Common myeloid progenitor, CD34-positive (primary cell): ENCODE results near the gene CCL13.

Experiments
- CTCF ChIA-PET: fragments of 350-600 bp; sonication (Branson Sonifier 250); formaldehyde crosslinking; loops from one replicate; lab custom pipeline; 2021; ENCODE audit warnings: antibody characterized with exemption; lab: Charles Lee
- POLR2A ChIA-PET: fragments of 350-600 bp; sonication (Branson Sonifier 250); formaldehyde crosslinking; loops from one replicate; lab custom pipeline; 2021; ENCODE audit warnings: antibody characterized with exemption; lab: Charles Lee
- DNase-seq, 3 donors: peaks; one replicate each; pipeline versions ENCODE4 v3.0.0 to v3.0.0-alpha.2; 2013
- H3K27ac ChIP-seq, 2 experiments: 1 replicate in 1 of 2; 2 replicates in 1 of 2; pipeline ENCODE4 v1.7.0; 2013; ENCODE audit warnings: inconsistent platforms in 2 of 2, low read length in 2 of 2, mild to moderate bottlenecking in 2 of 2, low read depth in 1 of 2, moderate library complexity in 1 of 2; ENCODE audit not compliant: severe bottlenecking in 2 of 2, insufficient read depth in 1 of 2, poor library complexity in 1 of 2
- H3K27me3 ChIP-seq, 5 experiments: replicated peaks in 2 of 5; 1 replicate in 3 of 5; 2 replicates in 2 of 5; pipeline versions ENCODE4 v1.6.1 to v1.7.0; 2013; ENCODE audit warnings: low read length in 4 of 5, mild to moderate bottlenecking in 2 of 5, moderate library complexity in 2 of 5, inconsistent platforms in 1 of 5; ENCODE audit not compliant: insufficient read depth in 5 of 5, control insufficient read depth in 4 of 5
- H3K36me3 ChIP-seq, 4 experiments: 1 replicate in 2 of 4; 2 replicates in 2 of 4; pipeline versions ENCODE4 v1.6.1 to v1.7.0; 2013; ENCODE audit warnings: low read length in 3 of 4, control low read depth in 1 of 4, mild to moderate bottlenecking in 1 of 4; ENCODE audit not compliant: control insufficient read depth in 4 of 4, insufficient read depth in 4 of 4
- H3K4me1 ChIP-seq, 4 experiments: 1 replicate in 3 of 4; 2 replicates in 1 of 4; pipeline versions ENCODE4 v1.6.1 to v1.7.1; 2013; ENCODE audit warnings: low read length in 3 of 4, mild to moderate bottlenecking in 3 of 4, control low read depth in 1 of 4, inconsistent platforms in 1 of 4, moderate library complexity in 1 of 4; ENCODE audit not compliant: control insufficient read depth in 4 of 4, insufficient read depth in 4 of 4; ENCODE audit errors: control extremely low read depth in 1 of 4
- H3K4me3 ChIP-seq, 7 experiments: 1 replicate in 4 of 7; 2 replicates in 3 of 7; pipeline versions ENCODE4 v1.5.1 to v1.7.0; 2013; ENCODE audit warnings: mild to moderate bottlenecking in 7 of 7, low read length in 6 of 7, moderate library complexity in 6 of 7, inconsistent platforms in 2 of 7, low read depth in 2 of 7, control low read depth in 1 of 7; ENCODE audit not compliant: insufficient read depth in 4 of 7, control insufficient read depth in 1 of 7; ENCODE audit errors: extremely low read depth in 1 of 7
- H3K9me3 ChIP-seq, 5 experiments: 1 replicate in 4 of 5; 2 replicates in 1 of 5; pipeline versions ENCODE4 v1.6.1 to v1.7.1; 2013; ENCODE audit warnings: low read length in 4 of 5, mild to moderate bottlenecking in 2 of 5, inconsistent platforms in 1 of 5, low read depth in 1 of 5, moderate library complexity in 1 of 5; ENCODE audit not compliant: control insufficient read depth in 4 of 5, insufficient read depth in 2 of 5; ENCODE audit errors: control extremely low read depth in 1 of 5
- WGBS: methylation state at CpG from one replicate; pipeline ENCODE4 v1.1.5; 2013; ENCODE audit not compliant: insufficient coverage; 5-methylcytosine and 5-hydroxymethylcytosine counted together

The CCL13 gene

DNA sequence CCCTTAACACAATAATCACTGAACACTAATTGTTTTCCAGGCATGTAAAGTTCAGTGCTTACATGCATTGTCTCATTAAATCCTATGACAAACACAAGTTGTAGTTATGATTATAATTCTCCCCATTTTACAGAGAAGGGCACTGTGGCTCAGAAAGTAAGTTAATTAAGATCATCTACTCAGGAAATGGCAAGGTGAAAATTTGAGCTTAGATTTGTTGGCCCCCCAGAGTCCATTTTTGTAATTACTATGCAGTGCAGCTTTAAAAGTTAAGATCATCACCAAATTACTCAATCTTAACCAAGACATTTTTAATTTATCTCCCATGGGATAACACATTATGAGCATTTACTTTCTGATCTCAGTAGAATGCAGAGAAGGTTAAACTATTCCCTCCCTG is 41.0 kb downstream of the CCL13 start:
- Histone ChIP-seq H3K27me3 (peaks cover 0 to 3% (median 0%) of the 10 kb centered on the region in 5 experiments), H3K4me3 (no peak overlapping the region), H3K27ac (no peak overlapping the region), H3K4me1 (peaks cover 8 to 26% (median 12%) of the 10 kb centered on the region in 4 experiments), H3K9me3 (no peaks in the 10 kb centered on the region), H3K36me3 (no peaks in the 10 kb centered on the region)
- no peak for DNase-seq
- POLR2A ChIA-PET: interaction anchor here (1.7 kb wide), 1 partner anchor 10 kb away, joined by 4 read pairs; no protein-coding TSS in a partner anchor
- CTCF ChIA-PET: interaction anchor here (1.2 to 5.4 kb wide), 6 partner anchors 9 to 34 kb away, joined by 3 to 40 read pairs (median 4); partner anchors contain the start of gene CCL1

GRCh38 chr17:34398990-34399389 is 42.7 kb downstream of the CCL13 start:
- 7% methylated on average over 2 of the region's 2 CpGs for WGBS
- Histone ChIP-seq H3K27me3 (peaks cover 0 to 3% (median 0%) of the 10 kb centered on the region in 5 experiments), H3K4me3 (no peak overlapping the region), H3K4me1 (peaks cover 8 to 26% (median 12%) of the 10 kb centered on the region in 4 experiments), H3K9me3 (no peaks in the 10 kb centered on the region), H3K27ac (no peak overlapping the region), H3K36me3 (no peaks in the 10 kb centered on the region)
- CTCF ChIA-PET: interaction anchor here (0.9 to 5.4 kb wide), 9 partner anchors 8 to 228 kb away, joined by 3 to 40 read pairs (median 5); no protein-coding TSS in a partner anchor
- DNase-seq: peak in 2 of 3 donors; percentile 78 to 84
- POLR2A ChIA-PET: interaction anchor here (1.7 kb wide), 1 partner anchor 11 kb away, joined by 4 read pairs; no protein-coding TSS in a partner anchor

- H3K36me3 ChIP-seq: no peaks in the 10 kb centered on the region
- peaks cover 0 to 3% (median 0%) of the 10 kb centered on the region in 5 experiments for H3K27me3 ChIP-seq
- H3K27ac ChIP-seq: no peak overlapping the region
- POLR2A ChIA-PET: no interaction called here
- H3K9me3 ChIP-seq: no peaks in the 10 kb centered on the region
- no peak overlapping the region for H3K4me3 ChIP-seq
- CTCF ChIA-PET: interaction anchor here (0.7 to 5.4 kb wide), 14 partner anchors 9 to 228 kb away, joined by 3 to 40 read pairs (median 3); no protein-coding TSS in a partner anchor
- no CpG with 5 or more reads among the region's 1 CpG for WGBS
- DNase-seq: no peak
- H3K4me1 ChIP-seq: peaks cover 8 to 26% (median 12%) of the 10 kb centered on the region in 4 experiments
These were observed 43.4 kb downstream of the CCL13 start for GRCh38 chr17:34399725-34400124.

DNA sequence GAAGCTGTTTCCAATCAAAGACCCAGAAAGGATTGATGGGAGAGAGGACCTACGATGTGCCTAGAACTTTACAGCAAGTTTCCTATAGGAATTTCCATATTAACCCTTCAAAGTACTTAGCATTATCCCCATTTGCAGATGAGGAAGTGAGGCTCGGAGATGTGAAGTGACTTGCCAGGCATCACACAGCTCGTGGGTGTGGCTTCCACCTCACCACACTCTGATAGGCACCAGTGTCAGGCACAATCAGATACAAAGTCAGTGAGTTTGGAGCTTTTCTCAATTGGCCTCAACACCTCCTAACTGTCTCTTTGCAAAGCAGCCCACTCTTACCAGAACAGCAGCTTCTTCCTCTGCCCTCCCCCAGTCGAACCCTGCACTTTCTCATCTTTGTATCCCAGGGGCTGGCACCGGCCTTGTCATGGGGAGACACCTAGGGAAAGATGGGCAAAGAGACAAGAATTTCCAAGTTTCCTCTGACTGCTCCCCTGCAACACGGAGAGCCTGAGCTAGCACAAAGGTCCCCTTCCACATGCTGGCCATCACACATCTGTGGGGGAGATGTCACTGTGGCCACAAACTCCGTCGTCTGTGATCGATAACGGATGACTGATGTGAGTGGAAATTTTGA is 44.1 kb downstream of the CCL13 start:
- POLR2A ChIA-PET: no interaction called here
- H3K9me3 ChIP-seq: no peaks in the 10 kb centered on the region
- CTCF ChIA-PET: interaction anchor here (0.7 to 5.4 kb wide), 10 partner anchors 9 to 142 kb away, joined by 3 to 40 read pairs (median 4); no protein-coding TSS in a partner anchor
- H3K27ac ChIP-seq: no peak overlapping the region
- no peak for DNase-seq
- peaks cover 0 to 3% (median 0%) of the 10 kb centered on the region in 5 experiments for H3K27me3 ChIP-seq
- 84% methylated on average over 7 of the region's 10 CpGs for WGBS
- H3K4me1 ChIP-seq: peaks cover 8 to 26% (median 12%) of the 10 kb centered on the region in 4 experiments
- no peaks in the 10 kb centered on the region for H3K36me3 ChIP-seq
- no peak overlapping the region for H3K4me3 ChIP-seq

- H3K27me3 ChIP-seq: peaks cover 0 to 3% (median 0%) of the 10 kb centered on the region in 5 experiments
- H3K4me3 ChIP-seq: no peak overlapping the region
- no peak overlapping the region for H3K27ac ChIP-seq
- DNase-seq: no peak
- ChIA-PET CTCF (interaction anchor here (1.0 to 5.4 kb wide), 6 partner anchors 8 to 26 kb away, joined by 3 to 40 read pairs (median 4); no protein-coding TSS in a partner anchor), POLR2A (no interaction called here)
- H3K36me3 ChIP-seq: no peaks in the 10 kb centered on the region
- WGBS: 94% methylated on average over 4 of the region's 5 CpGs
- H3K4me1 ChIP-seq: peaks cover 8 to 26% (median 12%) of the 10 kb centered on the region in 4 experiments
- H3K9me3 ChIP-seq: no peaks in the 10 kb centered on the region
These were observed 44.9 kb downstream of the CCL13 start for GRCh38 chr17:34401165-34401564.

- Histone ChIP-seq H3K9me3 (no peaks in the 10 kb centered on the region), H3K4me1 (peaks cover 8 to 25% (median 12%) of the 10 kb centered on the region in 4 experiments), H3K27ac (no peak overlapping the region), H3K4me3 (no peak overlapping the region), H3K36me3 (no peaks in the 10 kb centered on the region), H3K27me3 (peaks cover 0 to 3% (median 0%) of the 10 kb centered on the region in 5 experiments)
- 0% methylated on average over 1 of the region's 4 CpGs for WGBS
- ChIA-PET CTCF (interaction anchor here (0.6 kb wide), 1 partner anchor 31 kb away, joined by 3 read pairs; no protein-coding TSS in a partner anchor), POLR2A (no interaction called here)
- no peak for DNase-seq
These were observed 46.7 kb downstream of the CCL13 start for GRCh38 chr17:34403006-34403405.

DNA sequence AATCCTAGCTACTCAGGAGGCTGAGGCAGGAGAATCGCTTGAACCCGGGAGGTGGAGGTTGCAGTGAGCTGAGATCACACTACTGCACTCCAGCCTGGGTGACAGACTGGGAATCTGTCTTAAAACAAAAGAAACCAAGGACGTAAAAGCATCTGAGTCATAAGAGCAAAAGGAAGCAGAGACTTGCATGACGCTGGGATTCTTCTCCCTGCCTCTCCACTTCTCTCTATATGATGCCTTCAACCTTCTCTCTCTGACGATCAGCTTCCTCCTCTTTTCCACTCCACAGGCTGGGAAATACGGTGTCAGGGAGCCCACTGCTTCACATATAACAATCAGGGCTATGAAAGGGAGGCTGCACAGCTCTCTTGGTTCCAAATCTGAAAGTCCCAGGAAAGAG is 49.9 kb downstream of the CCL13 start:
- Histone ChIP-seq H3K4me3 (no peak overlapping the region), H3K9me3 (no peaks in the 10 kb centered on the region), H3K36me3 (no peaks in the 10 kb centered on the region), H3K27ac (no peak overlapping the region), H3K27me3 (peaks cover 0 to under 1% (median 0%) of the 10 kb centered on the region in 5 experiments), H3K4me1 (peaks cover 0 to 5% (median 2%) of the 10 kb centered on the region in 4 experiments)
- no peak for DNase-seq
- ChIA-PET POLR2A (no interaction called here), CTCF (interaction anchor here (1.2 kb wide), 1 partner anchor 17 kb away, joined by 4 read pairs; no protein-coding TSS in a partner anchor)
- WGBS: 98% methylated on average over 6 of the region's 6 CpGs
